HL-60 (cell line): ENCODE measurements around the gene EIPR1.

ENCODE experiments used
- DNase-seq, 2 experiments: peaks; one replicate each; pipeline ENCODE4 v3.0.0-alpha.2; 2010 to 2020; ENCODE audit warnings: low read depth in 1 of 2, low spot score in 1 of 2
- H3K27ac ChIP-seq: fragments of 250-450 bp; sonication (Bioruptor Pico); replicated peaks from 2 replicates; pipeline ENCODE4 v1.5.1; 2020; ENCODE audit warnings: mild to moderate bottlenecking, moderate library complexity
- H3K27me3 ChIP-seq: fragments of 250-450 bp; sonication (Bioruptor Pico); 2 replicates; pipeline ENCODE4 v1.5.1; 2021; ENCODE audit warnings: mild to moderate bottlenecking, moderate library complexity; ENCODE audit not compliant: insufficient read depth, poor library complexity, severe bottlenecking
- H3K4me3 ChIP-seq: replicated peaks from 2 replicates; pipeline ENCODE4 v1.5.1; 2011; ENCODE audit warnings: mild to moderate bottlenecking, control low read depth, low read length; ENCODE audit not compliant: insufficient read depth
- CTCF ChIP-seq: IDR thresholded peaks from one replicate; pipeline ENCODE4 v1.5.1; 2011; ENCODE audit warnings: low read length, control low read depth, inconsistent platforms; ENCODE audit not compliant: insufficient read depth
- GABPA ChIP-seq: IDR thresholded peaks from 2 replicates; pipeline ENCODE4 v1.6.1; 2012; ENCODE audit warnings: low read depth
- POLR2AphosphoS5 ChIP-seq: IDR thresholded peaks from 2 replicates; pipeline ENCODE4 v1.6.1; 2012; ENCODE audit warnings: low read depth
- SPI1 ChIP-seq: IDR thresholded peaks from 2 replicates; pipeline ENCODE4 v1.6.1; 2012; ENCODE audit warnings: low read depth, mild to moderate bottlenecking, borderline replicate concordance
- TF ChIP-seq, protein P1 (sequence below): IDR thresholded peaks from 2 replicates; pipeline ENCODE4 v1.6.1; 2012; ENCODE audit warnings: low read depth; ENCODE audit not compliant: insufficient replicate concordance

Gene EIPR1

GRCh38 chr2:3300224-3300995 is 77.2 kb downstream of the EIPR1 start:
- DNase-seq = no peak
- H3K27me3 ChIP-seq = no peaks in the 10 kb centered on the region
- no peak overlapping the region for H3K4me3 ChIP-seq
- TF ChIP-seq GABPA (no peak), SPI1 (no peak), POLR2AphosphoS5 (no peak), CTCF (no peak)
- TF ChIP-seq, protein P1, sequence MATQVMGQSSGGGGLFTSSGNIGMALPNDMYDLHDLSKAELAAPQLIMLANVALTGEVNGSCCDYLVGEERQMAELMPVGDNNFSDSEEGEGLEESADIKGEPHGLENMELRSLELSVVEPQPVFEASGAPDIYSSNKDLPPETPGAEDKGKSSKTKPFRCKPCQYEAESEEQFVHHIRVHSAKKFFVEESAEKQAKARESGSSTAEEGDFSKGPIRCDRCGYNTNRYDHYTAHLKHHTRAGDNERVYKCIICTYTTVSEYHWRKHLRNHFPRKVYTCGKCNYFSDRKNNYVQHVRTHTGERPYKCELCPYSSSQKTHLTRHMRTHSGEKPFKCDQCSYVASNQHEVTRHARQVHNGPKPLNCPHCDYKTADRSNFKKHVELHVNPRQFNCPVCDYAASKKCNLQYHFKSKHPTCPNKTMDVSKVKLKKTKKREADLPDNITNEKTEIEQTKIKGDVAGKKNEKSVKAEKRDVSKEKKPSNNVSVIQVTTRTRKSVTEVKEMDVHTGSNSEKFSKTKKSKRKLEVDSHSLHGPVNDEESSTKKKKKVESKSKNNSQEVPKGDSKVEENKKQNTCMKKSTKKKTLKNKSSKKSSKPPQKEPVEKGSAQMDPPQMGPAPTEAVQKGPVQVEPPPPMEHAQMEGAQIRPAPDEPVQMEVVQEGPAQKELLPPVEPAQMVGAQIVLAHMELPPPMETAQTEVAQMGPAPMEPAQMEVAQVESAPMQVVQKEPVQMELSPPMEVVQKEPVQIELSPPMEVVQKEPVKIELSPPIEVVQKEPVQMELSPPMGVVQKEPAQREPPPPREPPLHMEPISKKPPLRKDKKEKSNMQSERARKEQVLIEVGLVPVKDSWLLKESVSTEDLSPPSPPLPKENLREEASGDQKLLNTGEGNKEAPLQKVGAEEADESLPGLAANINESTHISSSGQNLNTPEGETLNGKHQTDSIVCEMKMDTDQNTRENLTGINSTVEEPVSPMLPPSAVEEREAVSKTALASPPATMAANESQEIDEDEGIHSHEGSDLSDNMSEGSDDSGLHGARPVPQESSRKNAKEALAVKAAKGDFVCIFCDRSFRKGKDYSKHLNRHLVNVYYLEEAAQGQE = no peak
- H3K27ac ChIP-seq = no peak overlapping the region

DNA sequence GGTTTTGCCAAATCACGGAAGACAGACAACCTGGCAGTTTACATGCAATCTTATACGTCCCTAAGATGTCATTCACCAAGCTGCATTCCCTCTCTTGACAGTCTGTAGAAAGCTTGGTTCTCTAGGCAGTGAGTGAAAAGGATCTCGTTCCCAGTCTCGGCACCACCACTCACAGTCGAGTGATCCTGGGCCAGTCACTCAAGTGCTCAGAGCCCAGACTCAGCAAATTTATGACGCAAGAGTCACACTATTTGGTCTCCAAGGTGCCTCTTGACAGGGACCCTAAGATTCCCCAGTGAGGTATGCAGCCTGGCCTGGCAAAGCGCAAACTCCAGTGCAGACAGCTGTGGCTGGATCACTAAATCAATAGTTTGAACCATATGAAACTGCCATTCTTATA is 77.9 kb downstream of the EIPR1 start:
- TF ChIP-seq GABPA (no peak), CTCF (no peak)
- H3K4me3 ChIP-seq = no peak overlapping the region
- no peak for DNase-seq
- H3K27me3 ChIP-seq = no peaks in the 10 kb centered on the region
- H3K27ac ChIP-seq = no peak overlapping the region

GRCh38 chr2:3299130-3299529 is 78.5 kb downstream of the EIPR1 start:
- DNase-seq = no peak
- Histone ChIP-seq H3K27me3 (no peaks in the 10 kb centered on the region), H3K27ac (no peak overlapping the region), H3K4me3 (no peak overlapping the region)
- TF ChIP-seq POLR2AphosphoS5 = no peak
- TF ChIP-seq SPI1 = no peak
- no peak for TF ChIP-seq CTCF
- TF ChIP-seq, protein P1 = no peak
- no peak for TF ChIP-seq GABPA

DNA sequence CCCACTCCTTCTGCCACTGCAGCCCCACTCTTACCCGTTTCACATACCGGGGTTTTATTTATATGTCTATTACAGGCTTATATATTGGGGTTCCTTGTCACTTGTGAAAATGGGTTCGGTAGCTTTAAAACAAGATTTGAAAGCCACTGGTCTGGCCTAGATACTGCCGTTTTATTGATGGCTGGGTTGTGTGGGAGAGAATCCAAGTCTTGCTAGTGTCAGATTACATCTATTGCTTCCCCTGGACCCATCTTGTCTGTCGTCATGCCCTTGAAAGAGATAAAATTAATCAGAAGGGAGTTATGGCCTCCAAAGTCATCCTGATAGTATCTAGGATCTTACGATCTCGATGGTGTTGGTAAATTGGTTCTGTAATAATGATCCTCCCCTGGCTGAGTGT is 79.4 kb downstream of the EIPR1 start:
- no peak for TF ChIP-seq CTCF
- H3K27ac ChIP-seq = no peak overlapping the region

More for the DNA sequence above, 79.4 kb downstream of the EIPR1 start:
- no peak for DNase-seq
- H3K4me3 ChIP-seq = no peak overlapping the region
- H3K27me3 ChIP-seq = no peaks in the 10 kb centered on the region
